HCT116 (cell line): ENCODE measurements around the gene SHANK2.

Experiments
- CTCF ChIP-seq, 3 experiments: fragments of 200-600 bp in 1 of 3; sonication (generic) in 1 of 3; IDR thresholded peaks in 2 of 3; conservative IDR thresholded peaks in 1 of 3; 2 replicates each; pipeline ENCODE4 v1.5.1; 2012 to 2017; ENCODE audit warnings: low read depth in 2 of 3, low read length in 2 of 3, antibody characterized with exemption in 1 of 3, borderline replicate concordance in 1 of 3, control low read depth in 1 of 3, mild to moderate bottlenecking in 1 of 3, mixed read lengths in 1 of 3, mixed run types in 1 of 3, moderate library complexity in 1 of 3; ENCODE audit not compliant: insufficient read depth in 1 of 3
- EZH2 ChIP-seq: fragments of 200-600 bp; sonication (generic); IDR thresholded peaks from 2 replicates; pipeline ENCODE4 v1.6.1; 2017; ENCODE audit warnings: antibody characterized with exemption, mixed run types
- EZH2phosphoT487 ChIP-seq: fragments of 200-600 bp; IDR thresholded peaks from 2 replicates; pipeline ENCODE4 v1.6.1; 2018; ENCODE audit warnings: antibody characterized with exemption, borderline replicate concordance
- FOSL1 ChIP-seq: IDR thresholded peaks from 2 replicates; pipeline ENCODE4 v1.6.1; 2012; ENCODE audit warnings: low read depth
- MAX ChIP-seq: IDR thresholded peaks from 2 replicates; pipeline ENCODE4 v1.6.1; 2012
- POLR2A ChIP-seq: IDR thresholded peaks from 2 replicates; pipeline ENCODE4 v1.7.0; 2011; ENCODE audit warnings: borderline replicate concordance; ENCODE audit not compliant: insufficient read depth, insufficient read length; ENCODE audit errors: extremely low read depth
- POLR2AphosphoS5 ChIP-seq: IDR thresholded peaks from 2 replicates; pipeline ENCODE4 v1.6.1; 2011; ENCODE audit warnings: mild to moderate bottlenecking, low read depth, low read length, moderate library complexity
- REST ChIP-seq: IDR thresholded peaks from 2 replicates; pipeline ENCODE4 v1.6.1; 2012; ENCODE audit warnings: low read depth
- SIN3A ChIP-seq: IDR thresholded peaks from 2 replicates; pipeline ENCODE4 v1.6.1; 2012; ENCODE audit warnings: low read depth
- SP1 ChIP-seq: IDR thresholded peaks from 2 replicates; pipeline ENCODE4 v1.6.1; 2012; ENCODE audit warnings: low read depth
- SRF ChIP-seq: IDR thresholded peaks from 2 replicates; pipeline ENCODE4 v1.6.1; 2012; ENCODE audit warnings: low read depth
- TCF7L2 ChIP-seq: IDR thresholded peaks from 2 replicates; pipeline ENCODE4 v1.7.0; 2011; ENCODE audit warnings: borderline replicate concordance, inconsistent platforms; ENCODE audit not compliant: insufficient read depth, insufficient read length; ENCODE audit errors: extremely low read depth
- ZFX ChIP-seq: fragments of 450-650 bp; IDR thresholded peaks from 2 replicates; pipeline ENCODE4 v1.6.1; 2017

GRCh38 chr11:71222318-71223080 is 29.9 kb downstream of the SHANK2 start:
- TF ChIP-seq SRF (no peak), ZFX (no peak), CTCF (IDR thresholded peaks at IDR 0.05 in 2 of 3, conservative IDR thresholded peaks at IDR 0.05 in 1 of 3; ENCODE audit: borderline replicate concordance in 1 of 3, insufficient read depth in 1 of 3, low read depth in 2 of 3, low read length in 2 of 3) (no peak), REST (no peak), EZH2 (no peak), SIN3A (no peak), SP1 (no peak), FOSL1 (no peak), MAX (no peak), POLR2A (no peak), POLR2AphosphoS5 (no peak), TCF7L2 (no peak), EZH2phosphoT487 (no peak)
